Skeletal muscle satellite cell (primary cell): ENCODE results near the gene CEPT1.

Source experiments
- H3K27me3 ChIP-seq: 2 replicates; pipeline ENCODE4 v1.7.0; 2013; ENCODE audit warnings: low read length; ENCODE audit not compliant: control insufficient read depth, insufficient read depth
- H3K36me3 ChIP-seq: 2 replicates; pipeline ENCODE4 v1.7.0; 2013; ENCODE audit warnings: mild to moderate bottlenecking, control low read depth, low read length; ENCODE audit not compliant: insufficient read depth
- H3K4me1 ChIP-seq: 2 replicates; pipeline ENCODE4 v1.7.0; 2013; ENCODE audit warnings: low read length; ENCODE audit not compliant: control insufficient read depth, insufficient read depth
- H3K4me2 ChIP-seq: 2 replicates; pipeline ENCODE4 v1.7.0; 2013; ENCODE audit warnings: mild to moderate bottlenecking, low read length
- H3K4me3 ChIP-seq: 2 replicates; pipeline ENCODE4 v1.7.0; 2013; ENCODE audit warnings: low read length
- H3K9ac ChIP-seq: 2 replicates; pipeline ENCODE4 v1.7.0; 2013; ENCODE audit warnings: mild to moderate bottlenecking, low read depth, low read length, moderate library complexity
- H3K9me3 ChIP-seq: replicated peaks from 2 replicates; pipeline ENCODE4 v1.7.0; 2013; ENCODE audit warnings: mild to moderate bottlenecking, control low read depth, low read length

The CEPT1 gene

DNA sequence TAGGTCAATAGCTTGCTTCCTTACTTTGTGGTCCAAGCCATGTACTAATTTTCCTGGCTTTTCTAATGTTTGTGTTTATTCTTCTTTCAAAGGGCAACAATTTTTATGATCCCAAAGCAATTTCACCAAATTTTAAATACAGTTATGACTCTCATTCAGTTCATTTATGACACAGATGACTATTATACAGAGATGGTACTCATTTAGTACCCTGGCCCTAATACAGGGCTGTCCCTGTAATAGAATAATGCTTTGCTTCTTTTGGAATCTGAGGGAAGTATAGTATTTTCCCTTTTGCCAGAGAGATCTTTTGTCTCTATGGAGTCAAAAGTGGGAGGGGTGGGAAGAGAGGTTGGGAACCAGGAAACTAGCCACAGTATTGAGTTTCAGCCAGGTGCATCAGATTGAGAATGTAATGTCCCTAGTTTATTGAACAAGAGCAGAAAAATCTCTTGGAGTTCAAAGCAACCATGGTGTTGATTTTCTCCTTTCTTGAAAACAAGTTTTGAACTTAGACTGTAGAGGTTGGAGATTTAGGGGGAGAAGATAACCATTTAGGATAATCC is 40.0 kb downstream of the CEPT1 start:
- H3K4me1 ChIP-seq: no peaks in the 10 kb centered on the region
- H3K27me3 ChIP-seq: no peaks in the 10 kb centered on the region
- no peak overlapping the region for H3K4me2 ChIP-seq
- peaks cover 28% of the 10 kb centered on the region for H3K36me3 ChIP-seq
- H3K9ac ChIP-seq: no peak overlapping the region
- H3K9me3 ChIP-seq: no peaks in the 10 kb centered on the region
- no peak overlapping the region for H3K4me3 ChIP-seq

DNA sequence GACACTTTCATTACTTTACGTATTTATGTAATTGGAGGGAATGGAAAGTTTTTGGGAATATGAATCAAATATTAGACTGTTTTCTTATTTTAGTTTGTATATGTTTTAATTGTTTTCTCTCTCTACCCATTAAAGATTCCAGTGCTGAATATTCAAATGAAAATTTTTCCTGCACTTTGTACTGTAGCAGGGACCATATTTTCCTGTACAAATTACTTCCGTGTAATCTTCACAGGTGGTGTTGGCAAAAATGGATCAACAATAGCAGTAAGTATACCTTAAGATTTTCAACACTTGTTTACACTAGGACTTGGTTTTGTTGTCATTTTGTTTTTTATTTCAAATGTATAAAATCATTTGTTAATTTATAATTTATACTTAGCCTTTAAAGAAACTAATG is 42.0 kb downstream of the CEPT1 start:
- Histone ChIP-seq H3K4me3 (no peak overlapping the region), H3K36me3 (peaks cover 44% of the 10 kb centered on the region), H3K4me1 (no peaks in the 10 kb centered on the region), H3K9ac (no peak overlapping the region), H3K4me2 (no peak overlapping the region), H3K9me3 (no peaks in the 10 kb centered on the region), H3K27me3 (no peaks in the 10 kb centered on the region)

DNA sequence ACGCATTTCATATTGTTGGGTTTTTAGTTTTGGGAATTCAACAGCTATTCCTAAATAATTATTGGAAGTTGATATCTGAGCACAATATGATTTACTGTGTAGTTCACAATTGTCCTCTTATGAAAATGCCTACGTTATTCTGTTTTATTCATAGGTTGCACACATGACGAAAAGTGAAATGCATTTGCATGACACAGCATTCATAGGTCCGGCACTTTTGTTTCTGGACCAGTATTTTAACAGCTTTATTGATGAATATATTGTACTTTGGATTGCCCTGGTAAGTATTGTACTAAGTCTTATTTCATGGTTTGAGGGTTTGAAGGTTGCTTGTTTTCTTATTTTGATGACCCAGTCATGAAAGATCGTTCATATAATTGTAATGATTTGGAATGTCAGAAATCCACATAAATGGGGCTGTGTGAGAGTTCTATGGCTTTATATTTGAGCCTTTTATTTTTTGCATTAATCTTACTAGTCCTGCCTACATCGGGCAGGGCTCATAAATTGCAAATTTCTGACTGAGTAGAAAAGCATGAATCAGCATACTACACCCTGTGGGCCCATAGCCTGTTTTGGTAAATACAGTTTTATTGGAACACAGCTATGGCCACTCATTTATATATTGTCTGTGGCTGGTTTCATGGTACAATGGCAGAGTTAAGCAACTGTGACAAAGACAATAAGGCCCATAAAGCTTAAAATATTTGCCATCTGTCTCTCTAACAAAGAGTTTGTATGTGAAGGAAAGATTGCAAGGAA is 43.5 kb downstream of the CEPT1 start:
- Histone ChIP-seq H3K27me3 (no peaks in the 10 kb centered on the region), H3K9me3 (no peaks in the 10 kb centered on the region)

DNA sequence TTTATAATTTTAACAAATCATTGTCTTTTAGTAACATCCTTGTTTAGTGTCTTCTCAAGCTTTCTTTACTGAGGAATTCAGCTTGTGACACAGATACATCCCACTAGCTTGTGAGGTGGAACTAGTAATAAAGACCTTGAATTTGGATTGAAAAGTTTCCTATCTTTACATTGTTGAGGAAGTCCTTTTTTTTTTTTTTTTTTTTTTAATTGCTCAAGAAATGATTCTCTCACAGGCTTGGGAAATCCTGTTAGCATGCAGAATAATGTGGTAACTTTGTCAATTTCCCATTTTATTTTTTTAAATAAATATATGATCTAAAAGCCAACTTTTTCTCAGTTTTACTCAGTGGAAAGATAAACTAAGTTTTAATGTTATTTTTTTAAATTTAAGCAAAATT is 44.6 kb downstream of the CEPT1 start:
- Histone ChIP-seq H3K4me3 (no peak overlapping the region), H3K9me3 (no peaks in the 10 kb centered on the region), H3K9ac (no peak overlapping the region), H3K4me1 (no peaks in the 10 kb centered on the region), H3K27me3 (no peaks in the 10 kb centered on the region), H3K4me2 (no peak overlapping the region), H3K36me3 (peaks cover 55% of the 10 kb centered on the region)

More for the DNA sequence above, 43.5 kb downstream of the CEPT1 start:
- Histone ChIP-seq H3K4me1 (no peaks in the 10 kb centered on the region), H3K36me3 (peaks cover 55% of the 10 kb centered on the region), H3K9ac (no peak overlapping the region), H3K4me2 (no peak overlapping the region), H3K4me3 (no peak overlapping the region)

DNA sequence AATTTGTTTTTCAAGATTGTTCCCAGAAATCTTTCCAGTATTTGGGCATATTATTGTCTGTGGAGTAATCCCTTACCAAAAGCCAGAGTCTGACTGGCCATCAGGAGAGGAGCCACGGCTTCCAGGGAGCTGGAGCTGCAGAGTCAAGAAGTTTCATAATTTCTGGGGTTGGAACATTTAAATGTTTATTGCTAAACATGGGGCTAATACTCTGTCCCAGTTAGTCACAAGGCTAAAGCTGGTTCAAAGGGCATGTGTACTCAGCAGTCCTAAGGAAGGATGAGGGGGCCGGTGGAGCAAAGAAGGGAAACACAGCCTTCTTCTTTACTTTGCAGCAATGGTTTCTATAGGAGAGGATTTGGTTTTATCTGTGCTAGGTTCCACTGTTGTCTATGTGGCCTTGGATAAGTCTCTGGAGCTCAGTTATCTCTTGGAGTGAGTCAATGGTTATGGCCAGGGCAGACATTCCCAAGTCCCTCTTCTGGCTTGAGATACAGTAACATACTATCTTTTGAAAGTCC is 51.0 kb downstream of the CEPT1 start:
- Histone ChIP-seq H3K4me2 (no peak overlapping the region), H3K4me1 (peaks cover 16% of the 10 kb centered on the region), H3K36me3 (peaks cover 25% of the 10 kb centered on the region), H3K27me3 (no peaks in the 10 kb centered on the region), H3K4me3 (no peak overlapping the region), H3K9me3 (no peaks in the 10 kb centered on the region), H3K9ac (no peak overlapping the region)

DNA sequence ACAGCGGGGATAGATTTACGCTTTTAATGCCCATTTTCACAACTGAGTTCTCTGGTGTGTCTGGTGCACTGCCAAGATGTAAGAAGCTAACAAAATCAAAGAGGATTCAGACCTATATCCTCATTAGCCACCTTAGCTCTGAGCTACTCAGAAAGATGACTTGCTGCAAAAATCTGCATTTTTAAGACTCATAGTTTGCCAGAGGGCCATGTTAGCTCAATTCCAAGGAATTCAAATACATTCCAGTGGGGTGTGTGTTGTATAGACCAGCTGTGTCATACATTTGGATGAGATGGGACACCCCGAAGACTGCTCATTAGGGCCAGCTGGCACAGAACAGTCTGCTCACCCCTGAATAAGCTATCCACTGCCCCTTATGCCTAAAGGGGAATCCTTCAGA is 51.5 kb downstream of the CEPT1 start:
- H3K36me3 ChIP-seq: peaks cover 20% of the 10 kb centered on the region
- peaks cover 16% of the 10 kb centered on the region for H3K4me1 ChIP-seq
- no peaks in the 10 kb centered on the region for H3K27me3 ChIP-seq
- H3K9me3 ChIP-seq: no peaks in the 10 kb centered on the region
- no peak overlapping the region for H3K9ac ChIP-seq
- H3K4me3 ChIP-seq: no peak overlapping the region
- H3K4me2 ChIP-seq: no peak overlapping the region

DNA sequence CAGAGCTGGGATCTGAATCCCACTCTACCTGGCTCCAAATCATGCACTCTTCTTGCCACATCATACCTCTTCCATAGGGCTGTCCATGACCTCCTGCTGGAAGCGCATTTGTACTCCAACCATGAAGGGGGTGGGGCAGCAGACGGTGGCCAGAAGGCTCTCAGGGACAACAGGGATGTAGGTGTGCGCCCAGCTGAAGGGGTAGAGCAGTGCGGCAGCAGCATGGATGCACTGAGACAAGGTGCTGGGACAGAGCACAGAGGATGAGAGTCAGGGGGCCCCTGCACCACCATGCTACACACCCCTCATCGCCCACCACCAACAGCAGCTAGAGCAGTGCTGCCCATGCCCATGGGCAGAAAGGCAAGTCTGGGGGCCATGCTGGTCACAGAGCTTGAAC is 52.1 kb downstream of the CEPT1 start:
- H3K4me3 ChIP-seq: no peak overlapping the region
- H3K9me3 ChIP-seq: no peaks in the 10 kb centered on the region
- peaks cover 14% of the 10 kb centered on the region for H3K36me3 ChIP-seq
- H3K4me2 ChIP-seq: no peak overlapping the region
- H3K4me1 ChIP-seq: peaks cover 16% of the 10 kb centered on the region
- no peak overlapping the region for H3K9ac ChIP-seq
- H3K27me3 ChIP-seq: no peaks in the 10 kb centered on the region

DNA sequence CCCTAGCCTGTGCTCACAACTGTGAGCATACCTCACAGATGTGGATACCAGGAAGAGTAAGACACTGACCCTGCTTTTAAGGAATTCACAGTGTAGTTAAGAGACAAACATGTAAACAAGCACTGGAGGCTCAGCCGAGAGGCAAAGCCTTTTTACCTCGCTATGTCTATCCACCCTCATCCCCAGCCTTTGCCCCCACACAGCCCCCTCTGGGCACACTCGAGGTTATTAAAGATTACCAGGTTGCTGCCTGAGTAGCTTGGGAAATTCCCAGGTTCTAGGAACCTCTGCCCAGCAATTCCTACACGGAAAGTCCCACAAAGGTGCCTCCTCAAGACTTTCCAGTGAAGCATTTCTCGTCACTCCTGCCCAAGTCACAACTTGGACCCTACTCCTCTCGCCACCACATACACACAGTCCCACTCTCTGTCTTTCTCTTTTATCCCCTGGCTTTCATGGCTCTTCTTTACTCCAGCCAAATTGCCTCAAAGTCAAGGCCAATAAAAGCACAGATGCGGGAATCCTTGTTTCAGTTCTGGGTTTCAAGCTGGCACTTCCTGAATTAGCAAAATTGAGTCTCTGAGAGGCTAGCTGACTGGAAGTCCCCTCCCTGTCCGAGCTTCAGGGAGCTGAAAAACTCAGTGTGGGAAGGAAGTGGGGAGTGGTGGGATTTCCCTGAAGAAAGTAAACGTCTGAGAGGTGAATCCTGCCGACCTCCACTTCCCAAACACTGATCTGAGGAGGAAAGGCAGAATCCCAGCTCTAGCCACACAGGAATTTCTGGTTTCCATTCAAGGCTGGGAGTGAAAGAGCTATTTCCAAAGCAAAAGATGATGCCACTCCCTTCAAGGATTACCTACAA is 52.9 kb downstream of the CEPT1 start:
- H3K4me2 ChIP-seq: no peak overlapping the region
- no peak overlapping the region for H3K9ac ChIP-seq
- peaks cover 6% of the 10 kb centered on the region for H3K36me3 ChIP-seq
- no peak overlapping the region for H3K4me3 ChIP-seq
- H3K9me3 ChIP-seq: no peaks in the 10 kb centered on the region
- H3K27me3 ChIP-seq: no peaks in the 10 kb centered on the region
- H3K4me1 ChIP-seq: peaks cover 16% of the 10 kb centered on the region

DNA sequence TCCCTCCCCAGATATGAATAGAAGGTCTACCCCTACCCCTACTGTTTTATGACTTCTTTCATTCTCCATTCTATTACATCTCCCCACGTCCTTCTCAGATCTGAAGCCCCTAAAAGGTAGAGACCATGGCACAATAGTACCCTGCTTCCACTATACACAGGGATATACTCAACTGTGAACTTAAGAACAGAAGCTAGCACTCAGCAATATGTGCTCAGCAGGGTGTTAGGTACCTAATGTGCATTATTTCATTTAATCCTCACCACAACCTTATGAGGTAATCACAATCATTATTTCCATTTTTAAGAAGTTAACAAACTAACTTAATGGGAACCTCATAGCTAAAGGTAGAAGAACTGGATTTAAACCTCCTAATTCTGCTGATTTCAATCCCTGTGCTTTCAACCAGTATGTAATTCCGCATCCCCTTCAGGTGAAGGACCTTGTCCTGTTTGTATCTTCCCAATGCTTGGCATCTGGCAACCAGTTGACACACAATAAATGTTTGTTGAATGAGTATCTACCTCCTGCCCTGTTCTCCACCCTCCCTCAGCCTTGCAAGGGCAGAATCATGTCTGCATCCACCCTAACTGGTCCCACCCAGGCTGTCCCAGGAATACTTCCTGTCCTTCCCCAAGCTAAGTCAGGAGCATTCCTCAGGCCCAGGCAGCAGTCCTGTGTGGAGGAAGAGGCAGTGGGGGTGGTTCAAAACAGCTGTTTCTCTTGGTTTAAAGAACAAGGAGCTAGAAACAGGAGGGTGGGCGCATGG is 53.9 kb downstream of the CEPT1 start:
- Histone ChIP-seq H3K4me1 (peaks cover 16% of the 10 kb centered on the region), H3K9me3 (no peaks in the 10 kb centered on the region), H3K4me3 (no peak overlapping the region)

DNA sequence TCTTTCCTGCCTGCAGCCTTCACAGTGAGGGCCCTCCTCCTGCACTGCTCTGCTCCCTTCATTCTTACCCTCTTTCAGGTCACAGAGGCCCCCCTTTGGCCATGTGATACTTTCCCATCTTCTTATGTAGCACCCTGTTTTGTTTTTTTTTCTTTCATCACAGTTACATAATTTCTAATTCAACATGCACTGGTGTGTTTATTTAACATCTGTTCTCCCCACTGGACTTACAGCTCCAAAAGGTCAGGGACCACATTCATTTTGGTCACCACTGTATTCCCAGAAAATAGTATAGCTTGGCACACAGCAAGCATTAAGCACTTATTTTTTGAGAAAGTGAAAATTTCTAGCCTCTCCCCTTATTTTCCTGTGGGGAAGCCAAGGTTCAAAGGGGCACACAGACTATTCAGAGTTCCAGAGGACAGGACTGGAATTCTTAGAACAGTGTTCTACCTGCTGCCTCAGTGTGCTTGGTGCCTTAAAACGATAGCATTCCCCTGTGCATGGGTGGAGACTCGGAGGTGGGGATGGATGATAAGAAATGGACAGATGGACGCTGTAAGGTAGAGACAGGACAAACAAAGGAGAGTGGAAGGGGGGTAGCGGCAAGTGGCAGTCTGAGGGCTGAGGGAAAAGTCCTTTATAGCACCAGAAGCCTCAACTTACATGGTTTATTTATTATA is 55.1 kb downstream of the CEPT1 start:
- peaks cover 16% of the 10 kb centered on the region for H3K4me1 ChIP-seq
- H3K9me3 ChIP-seq: no peaks in the 10 kb centered on the region
- H3K27me3 ChIP-seq: no peaks in the 10 kb centered on the region
- H3K36me3 ChIP-seq: no peaks in the 10 kb centered on the region
- H3K4me3 ChIP-seq: no peak overlapping the region
- no peak overlapping the region for H3K9ac ChIP-seq
- no peak overlapping the region for H3K4me2 ChIP-seq

More for the DNA sequence above, 53.9 kb downstream of the CEPT1 start:
- H3K27me3 ChIP-seq: no peaks in the 10 kb centered on the region
- no peaks in the 10 kb centered on the region for H3K36me3 ChIP-seq
- H3K9ac ChIP-seq: no peak overlapping the region
- no peak overlapping the region for H3K4me2 ChIP-seq
